HUES64 (cell line): ENCODE measurements around the gene APBA2.

Experiments
- H3K27ac ChIP-seq: 2 replicates; pipeline ENCODE4 v1.7.0; 2013; ENCODE audit warnings: low read depth, low read length, inconsistent platforms
- H3K27me3 ChIP-seq: 2 replicates; pipeline ENCODE4 v1.6.1; 2013; ENCODE audit warnings: mild to moderate bottlenecking, low read length; ENCODE audit not compliant: insufficient read depth
- H3K36me3 ChIP-seq: 2 replicates; pipeline ENCODE4 v1.6.1; 2013; ENCODE audit warnings: mild to moderate bottlenecking, low read length; ENCODE audit not compliant: insufficient read depth
- H3K4me1 ChIP-seq: 2 replicates; pipeline ENCODE4 v1.6.1; 2013; ENCODE audit warnings: mild to moderate bottlenecking, low read length, moderate library complexity; ENCODE audit not compliant: insufficient read depth
- H3K4me3 ChIP-seq: 2 replicates; pipeline ENCODE4 v1.5.1; 2013; ENCODE audit warnings: mild to moderate bottlenecking, low read length, moderate library complexity
- H3K9ac ChIP-seq: 2 replicates; pipeline ENCODE4 v1.6.1; 2013; ENCODE audit warnings: mild to moderate bottlenecking, low read depth, low read length
- H3K9me3 ChIP-seq: 2 replicates; pipeline ENCODE4 v1.6.1; 2013; ENCODE audit warnings: low read depth, low read length; ENCODE audit not compliant: insufficient read depth
- WGBS: fragments of 150-250, 120-280 bp; methylation state at CpG from one replicate; pipeline ENCODE4 v1.1.7; 2013; ENCODE audit warnings: missing lambda C conversion rate; 5-methylcytosine and 5-hydroxymethylcytosine counted together

The APBA2 gene

GRCh38 chr15:28942571-28942970 lies 56.8 kb downstream of the APBA2 start:
- WGBS: 95% methylated on average over 15 of the region's 15 CpGs
- H3K36me3 ChIP-seq: no peaks in the 10 kb centered on the region
- no peak overlapping the region for H3K4me3 ChIP-seq
- H3K9ac ChIP-seq: no peak overlapping the region
- H3K4me1 ChIP-seq: no peaks in the 10 kb centered on the region
- H3K9me3 ChIP-seq: no peaks in the 10 kb centered on the region; the same call in 1 of the 2 replicates
- H3K27ac ChIP-seq: no peak overlapping the region
- H3K27me3 ChIP-seq: no peaks in the 10 kb centered on the region

- H3K9ac ChIP-seq: no peak overlapping the region
- WGBS: 93% methylated on average over 8 of the region's 8 CpGs
Observed at GRCh38 chr15:28943146-28943545, 57.4 kb downstream of the APBA2 start.

GRCh38 chr15:28943611-28944230 lies 57.9 kb downstream of the APBA2 start:
- no peaks in the 10 kb centered on the region for H3K36me3 ChIP-seq
- H3K9me3 ChIP-seq: no peaks in the 10 kb centered on the region; the same call in 1 of the 2 replicates
- WGBS: 94% methylated on average over 11 of the region's 11 CpGs
- H3K27me3 ChIP-seq: no peaks in the 10 kb centered on the region
- H3K27ac ChIP-seq: no peak overlapping the region
- peaks cover 4% of the 10 kb centered on the region; the same call in 1 of the 2 replicates for H3K4me1 ChIP-seq
- no peak overlapping the region for H3K9ac ChIP-seq
- no peak overlapping the region for H3K4me3 ChIP-seq

More at GRCh38 chr15:28943146-28943545, 57.4 kb downstream of the APBA2 start:
- Histone ChIP-seq H3K4me1 (no peaks in the 10 kb centered on the region), H3K27ac (no peak overlapping the region), H3K4me3 (no peak overlapping the region), H3K36me3 (no peaks in the 10 kb centered on the region), H3K9me3 (no peaks in the 10 kb centered on the region; the same call in 1 of the 2 replicates), H3K27me3 (no peaks in the 10 kb centered on the region)

- Histone ChIP-seq H3K27me3 (no peaks in the 10 kb centered on the region), H3K9ac (no peak overlapping the region), H3K4me3 (no peak overlapping the region), H3K9me3 (no peaks in the 10 kb centered on the region; the same call in 1 of the 2 replicates), H3K4me1 (peaks cover 4% of the 10 kb centered on the region; the same call in 1 of the 2 replicates), H3K27ac (no peak overlapping the region), H3K36me3 (no peaks in the 10 kb centered on the region)
- WGBS: 96% methylated on average over 16 of the region's 16 CpGs
Observed at GRCh38 chr15:28944286-28944685, 58.5 kb downstream of the APBA2 start.

GRCh38 chr15:28944696-28945300 lies 59.0 kb downstream of the APBA2 start:
- WGBS: 97% methylated on average over 14 of the region's 14 CpGs
- no peaks in the 10 kb centered on the region; the same call in 1 of the 2 replicates for H3K9me3 ChIP-seq
- H3K4me3 ChIP-seq: no peak overlapping the region
- H3K4me1 ChIP-seq: peaks cover 4% of the 10 kb centered on the region; the same call in 1 of the 2 replicates
- no peak overlapping the region for H3K27ac ChIP-seq
- no peaks in the 10 kb centered on the region for H3K36me3 ChIP-seq
- H3K9ac ChIP-seq: no peak overlapping the region
- H3K27me3 ChIP-seq: no peaks in the 10 kb centered on the region

- H3K36me3 ChIP-seq: no peaks in the 10 kb centered on the region
- H3K27ac ChIP-seq: no peak overlapping the region
- no peak overlapping the region for H3K4me3 ChIP-seq
- no peaks in the 10 kb centered on the region; the same call in 1 of the 2 replicates for H3K9me3 ChIP-seq
- no peaks in the 10 kb centered on the region for H3K27me3 ChIP-seq
- H3K9ac ChIP-seq: no peak overlapping the region
- 94% methylated on average over 13 of the region's 13 CpGs for WGBS
- H3K4me1 ChIP-seq: peaks cover 4% of the 10 kb centered on the region; the same call in 1 of the 2 replicates
Observed at GRCh38 chr15:28945626-28946230, 60.0 kb downstream of the APBA2 start.

GRCh38 chr15:28946803-28947202 lies 61.0 kb downstream of the APBA2 start:
- H3K4me3 ChIP-seq: no peak overlapping the region
- no peaks in the 10 kb centered on the region for H3K27me3 ChIP-seq
- H3K4me1 ChIP-seq: peaks cover 4% of the 10 kb centered on the region; the same call in 1 of the 2 replicates
- WGBS: 93% methylated on average over 7 of the region's 7 CpGs
- H3K9me3 ChIP-seq: no peaks in the 10 kb centered on the region; the same call in 1 of the 2 replicates
- H3K27ac ChIP-seq: no peak overlapping the region
- no peaks in the 10 kb centered on the region for H3K36me3 ChIP-seq
- no peak overlapping the region for H3K9ac ChIP-seq

- no peak overlapping the region for H3K4me3 ChIP-seq
- H3K9me3 ChIP-seq: no peaks in the 10 kb centered on the region; the same call in 1 of the 2 replicates
- 93% methylated on average over 7 of the region's 7 CpGs for WGBS
- H3K9ac ChIP-seq: no peak overlapping the region
- peaks cover 4% of the 10 kb centered on the region; the same call in 1 of the 2 replicates for H3K4me1 ChIP-seq
- no peaks in the 10 kb centered on the region for H3K27me3 ChIP-seq
- H3K36me3 ChIP-seq: no peaks in the 10 kb centered on the region
- no peak overlapping the region for H3K27ac ChIP-seq
Observed at GRCh38 chr15:28947221-28947674, 61.5 kb downstream of the APBA2 start.

- WGBS: 94% methylated on average over 2 of the region's 2 CpGs
- Histone ChIP-seq H3K4me1 (peaks cover 4% of the 10 kb centered on the region; the same call in 1 of the 2 replicates), H3K36me3 (no peaks in the 10 kb centered on the region), H3K27ac (no peak overlapping the region), H3K9ac (no peak overlapping the region), H3K4me3 (no peak overlapping the region), H3K27me3 (no peaks in the 10 kb centered on the region), H3K9me3 (no peaks in the 10 kb centered on the region; the same call in 1 of the 2 replicates)
Observed at GRCh38 chr15:28948036-28948435, 62.3 kb downstream of the APBA2 start.

- H3K27me3 ChIP-seq: no peaks in the 10 kb centered on the region
- no peak overlapping the region for H3K9ac ChIP-seq
- H3K4me1 ChIP-seq: peaks cover 17% of the 10 kb centered on the region
- no peaks in the 10 kb centered on the region for H3K36me3 ChIP-seq
- H3K9me3 ChIP-seq: no peaks in the 10 kb centered on the region; the same call in 1 of the 2 replicates
- 100% methylated on average over 1 of the region's 2 CpGs for WGBS
- no peak overlapping the region for H3K27ac ChIP-seq
- H3K4me3 ChIP-seq: no peak overlapping the region
Observed at GRCh38 chr15:28950916-28951315, 65.1 kb downstream of the APBA2 start.
